H1 (cell line): ENCODE measurements around the gene EEF2. TPM values are rescaled to one million over a fixed set of nuclear protein-coding genes. Genes with fewer than 3 reads are reported as not detected.

ENCODE experiments used
- BACH1 ChIP-seq: IDR thresholded peaks from 2 replicates; pipeline ENCODE4 v1.6.1; 2012; ENCODE audit warnings: low read length, improper control_type of control experiment
- EP300 ChIP-seq, 2 experiments: IDR thresholded peaks; 1 replicate in 1 of 2; 2 replicates in 1 of 2; pipeline ENCODE4 v1.6.1; 2011 to 2012; ENCODE audit warnings: low read depth in 2 of 2, low read length in 2 of 2, mild to moderate bottlenecking in 2 of 2, borderline replicate concordance in 1 of 2, inconsistent platforms in 1 of 2, moderate library complexity in 1 of 2
- SIRT6 ChIP-seq: IDR thresholded peaks from one replicate; pipeline ENCODE4 v1.7.1; 2012; ENCODE audit warnings: low read length, inconsistent platforms
- TCF12 ChIP-seq: IDR thresholded peaks from 2 replicates; pipeline ENCODE4 v1.6.1; 2011; ENCODE audit warnings: low read depth, mild to moderate bottlenecking, low read length
- polyA plus RNA-seq, 7 experiments: library from polyadenylated mRNA; depleted of rRNA in 3 of 7; stranded (reverse) in 5 of 7; unstranded in 2 of 7; fragments of >200 nt in 5 of 7; fragments of 200-250 nt in 2 of 7; gene quantifications; 1 replicate in 5 of 7; 2 replicates in 1 of 7; 4 replicates in 1 of 7; pipeline versions ENCODE4 v1.2.1 to v1.2.3, GENCODE V29; 2011 to 2013; ENCODE audit warnings: missing spikeins in 2 of 7, mixed read lengths in 2 of 7
- total RNA-seq: library from RNA; stranded (reverse); fragmentation: NEBNext Ultra II Directional; extraction: Animal tissue kit (Norgen Biotek cat#: 25700); gene quantifications from 2 replicates; pipeline ENCODE4 v1.2.1, GENCODE V29; 2021

EEF2 gene
- total and polyA plus RNA-seq, 2 of the 8 experiments (the other 6 are each of a cell fraction or from before 2014, with no cell fraction given) = 1,554 to 3,380 TPM

DNA sequence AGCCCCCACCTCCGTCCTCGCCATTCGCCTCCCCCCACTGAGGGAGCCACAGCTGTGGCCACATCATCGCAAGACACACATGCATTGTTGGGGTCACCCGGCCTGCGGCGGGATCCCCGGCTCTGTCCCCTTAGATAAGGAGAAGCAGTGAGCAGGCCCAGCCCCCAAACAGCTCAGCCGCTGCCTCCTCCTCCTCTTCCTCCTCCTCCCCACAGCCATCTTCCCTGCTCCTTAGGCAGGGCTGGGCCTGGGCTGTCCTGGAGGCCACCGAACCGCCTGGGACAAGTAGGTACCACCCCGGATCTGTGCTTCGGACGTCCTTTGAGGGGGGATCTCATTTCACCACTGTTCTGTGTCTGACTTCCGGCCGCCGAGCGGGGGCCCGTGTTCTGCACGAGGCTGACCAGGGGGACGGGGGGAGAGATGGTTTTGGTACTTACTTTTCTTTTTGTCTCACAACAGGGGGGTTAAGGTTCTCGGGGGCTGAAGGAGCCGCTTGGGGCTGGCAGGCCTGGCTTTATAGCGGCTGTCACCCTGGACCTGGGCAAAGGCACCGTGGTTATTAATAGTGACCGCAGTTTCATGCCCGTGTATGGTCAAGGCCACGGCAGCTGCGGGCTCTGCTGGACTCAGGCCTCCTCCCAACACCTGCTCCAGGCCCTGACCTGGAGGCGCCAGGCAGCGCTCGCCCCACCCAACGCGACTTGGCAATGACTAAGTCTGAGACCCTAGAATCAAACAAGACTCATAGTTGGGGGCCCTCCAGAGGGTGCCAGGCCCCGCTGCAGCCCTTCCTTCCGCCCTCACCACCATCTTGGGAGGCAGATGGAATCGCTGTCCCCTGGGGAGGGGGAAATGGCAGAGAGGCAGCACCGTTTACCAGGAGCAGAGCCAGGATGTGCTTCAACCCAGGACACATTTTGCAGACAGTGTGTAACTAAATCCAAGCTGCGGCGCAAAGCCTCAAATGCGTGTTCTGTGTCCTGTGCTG, 34.1 kb downstream of the EEF2 start (continued):
- TF ChIP-seq TCF12 (no peak), EP300 (IDR thresholded peaks at IDR 0.05; ENCODE audit: borderline replicate concordance in 1 of 2, low read depth in 2 of 2, low read length in 2 of 2) (no peak), SIRT6 (no peak), BACH1 (no peak)
